Astrocyte (in vitro differentiated cells and primary cell): ENCODE results near the gene GFRA1.

Source experiments
- EZH2 ChIP-seq: IDR thresholded peaks from 2 replicates; pipeline ENCODE4 v1.6.1; 2012; ENCODE audit warnings: mild to moderate bottlenecking, low read length, inconsistent platforms; ENCODE audit not compliant: insufficient read depth
- TF ChIP-seq, protein P1 (sequence below): IDR thresholded peaks from 2 replicates; pipeline ENCODE4 v1.5.1; 2011; ENCODE audit warnings: low read depth, mild to moderate bottlenecking, inconsistent platforms, low read length, moderate library complexity; ENCODE audit not compliant: insufficient read depth

DNA sequence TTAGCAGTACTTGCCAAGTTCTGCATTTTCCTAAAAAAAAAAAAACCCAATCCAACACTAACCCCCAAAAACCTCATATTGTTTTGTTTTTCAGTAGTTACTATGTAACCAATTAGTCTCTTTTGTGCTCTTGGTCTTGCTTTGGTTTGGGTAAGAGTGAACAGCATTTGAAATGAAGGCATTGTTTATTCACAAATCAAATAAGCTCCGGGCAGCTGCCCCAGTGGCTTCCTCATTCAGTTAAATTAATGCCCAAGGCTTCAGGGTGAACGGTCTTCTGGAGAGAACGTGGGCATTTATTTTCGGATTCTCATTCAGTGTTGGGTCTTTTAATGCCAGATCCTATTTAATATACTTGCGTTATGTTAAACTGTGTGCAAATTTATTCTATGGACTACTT lies 108.7 kb downstream of the GFRA1 start:
- TF ChIP-seq, protein P1, sequence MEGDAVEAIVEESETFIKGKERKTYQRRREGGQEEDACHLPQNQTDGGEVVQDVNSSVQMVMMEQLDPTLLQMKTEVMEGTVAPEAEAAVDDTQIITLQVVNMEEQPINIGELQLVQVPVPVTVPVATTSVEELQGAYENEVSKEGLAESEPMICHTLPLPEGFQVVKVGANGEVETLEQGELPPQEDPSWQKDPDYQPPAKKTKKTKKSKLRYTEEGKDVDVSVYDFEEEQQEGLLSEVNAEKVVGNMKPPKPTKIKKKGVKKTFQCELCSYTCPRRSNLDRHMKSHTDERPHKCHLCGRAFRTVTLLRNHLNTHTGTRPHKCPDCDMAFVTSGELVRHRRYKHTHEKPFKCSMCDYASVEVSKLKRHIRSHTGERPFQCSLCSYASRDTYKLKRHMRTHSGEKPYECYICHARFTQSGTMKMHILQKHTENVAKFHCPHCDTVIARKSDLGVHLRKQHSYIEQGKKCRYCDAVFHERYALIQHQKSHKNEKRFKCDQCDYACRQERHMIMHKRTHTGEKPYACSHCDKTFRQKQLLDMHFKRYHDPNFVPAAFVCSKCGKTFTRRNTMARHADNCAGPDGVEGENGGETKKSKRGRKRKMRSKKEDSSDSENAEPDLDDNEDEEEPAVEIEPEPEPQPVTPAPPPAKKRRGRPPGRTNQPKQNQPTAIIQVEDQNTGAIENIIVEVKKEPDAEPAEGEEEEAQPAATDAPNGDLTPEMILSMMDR: no peak
- no peak for TF ChIP-seq EZH2
